HG02763 (cell line): ENCODE measurements around the gene SMYD3.

Experiments used
- ATAC-seq: cut with Tn5 transposase; IDR thresholded peaks from one replicate; pipeline ENCODE4 v1.9.1; 2021; ENCODE audit warnings: mild to moderate bottlenecking, moderate library complexity; ENCODE audit not compliant: unreplicated experiment

Gene SMYD3

DNA sequence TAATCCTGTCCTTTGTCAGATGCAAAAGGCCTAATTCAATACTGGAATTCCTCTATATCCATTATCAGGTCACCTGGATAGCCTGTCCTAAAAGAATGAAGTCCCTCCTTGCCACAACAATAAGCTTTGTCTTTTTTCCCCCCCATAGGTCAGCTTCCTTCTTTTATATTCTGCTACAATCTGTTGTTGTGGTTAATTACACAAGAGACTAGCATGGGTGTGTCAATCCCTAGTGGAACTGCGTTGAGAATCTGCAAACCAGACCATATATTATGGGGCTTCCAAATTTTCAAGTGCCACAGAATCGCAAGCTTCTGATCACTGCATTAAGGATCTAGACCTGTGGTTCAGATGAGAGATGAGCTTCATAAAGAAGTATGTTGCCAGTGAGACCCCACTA, 349.6 kb downstream of the SMYD3 start:
- no peak for ATAC-seq

DNA sequence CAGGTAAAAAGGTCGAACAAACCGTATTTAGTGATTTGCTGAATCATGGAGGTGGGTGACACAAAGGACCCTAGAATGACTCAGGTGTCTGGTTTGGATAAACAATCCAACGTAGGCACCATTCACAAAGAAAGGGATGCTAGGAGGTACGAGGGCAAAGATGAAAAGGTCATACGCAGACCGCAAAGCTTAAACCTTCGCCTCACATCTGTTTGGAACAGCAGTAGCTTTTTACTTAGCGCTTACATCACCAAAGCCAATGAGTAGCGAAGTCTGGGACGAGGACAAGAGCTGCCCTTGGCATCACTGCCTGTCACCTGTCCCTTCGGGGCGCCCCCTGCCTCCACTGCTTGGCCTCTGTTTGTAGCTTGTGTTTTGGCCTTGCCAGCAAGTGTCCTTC, 350.2 kb downstream of the SMYD3 start:
- no peak for ATAC-seq

DNA sequence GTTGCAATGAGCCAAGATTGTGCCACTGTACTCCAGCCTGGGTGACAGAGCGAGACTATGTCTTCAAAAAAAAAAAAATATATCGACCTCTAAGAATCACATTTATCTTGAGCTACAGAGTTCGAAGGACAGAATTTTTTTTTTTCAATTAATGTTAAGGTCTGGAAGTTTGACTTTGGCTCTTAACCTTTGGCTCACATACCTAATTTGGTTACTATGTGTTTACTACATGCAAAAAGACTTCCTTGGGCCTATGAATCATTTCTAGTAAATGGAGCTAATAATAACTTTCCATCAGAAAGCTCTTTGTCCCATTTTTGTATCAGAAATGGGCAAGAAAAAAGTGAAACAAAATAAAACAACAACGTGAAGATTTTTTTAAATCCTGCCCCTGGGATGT, 351.2 kb downstream of the SMYD3 start:
- no peak for ATAC-seq

DNA sequence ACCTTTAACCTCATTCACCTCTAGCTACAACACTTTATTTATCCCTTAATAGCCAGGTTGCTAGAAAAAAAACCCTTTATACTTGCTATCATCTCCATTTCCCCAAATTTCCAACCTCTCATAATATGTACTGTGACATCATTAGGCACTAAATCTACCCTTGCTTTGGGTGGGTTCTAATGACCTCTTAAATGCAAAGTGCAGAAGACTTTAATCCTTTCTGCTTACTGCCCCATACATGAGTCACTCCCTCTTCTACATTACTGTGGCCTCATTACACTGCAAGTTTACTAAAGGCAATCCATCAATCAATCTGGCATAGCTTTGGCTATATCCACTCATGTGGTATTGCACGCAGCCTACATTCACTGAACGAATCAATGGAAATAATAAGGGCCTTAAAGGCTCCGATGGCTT, 353.3 kb downstream of the SMYD3 start:
- no peak for ATAC-seq

DNA sequence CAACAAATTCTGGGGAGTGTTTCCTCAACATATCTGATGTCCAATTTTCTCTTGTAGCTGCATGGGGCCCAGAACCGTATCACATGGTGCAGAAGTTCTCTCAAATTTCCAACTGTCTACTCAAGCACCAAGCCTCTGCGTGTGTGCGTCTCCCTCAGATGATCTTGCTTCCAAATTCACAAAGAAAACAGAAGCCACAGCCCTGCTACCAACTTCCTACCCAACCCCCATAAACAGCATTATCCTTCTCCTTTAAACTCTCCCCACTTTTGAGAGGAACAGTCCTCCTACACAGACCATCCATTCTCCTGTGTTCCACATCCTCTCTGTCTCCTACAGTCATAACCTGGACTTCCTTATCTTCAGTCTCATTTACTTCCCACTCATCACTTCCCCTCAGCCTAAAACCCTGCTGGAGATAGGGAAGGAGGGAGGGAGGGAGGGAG, 354.1 kb downstream of the SMYD3 start:
- no peak for ATAC-seq

DNA sequence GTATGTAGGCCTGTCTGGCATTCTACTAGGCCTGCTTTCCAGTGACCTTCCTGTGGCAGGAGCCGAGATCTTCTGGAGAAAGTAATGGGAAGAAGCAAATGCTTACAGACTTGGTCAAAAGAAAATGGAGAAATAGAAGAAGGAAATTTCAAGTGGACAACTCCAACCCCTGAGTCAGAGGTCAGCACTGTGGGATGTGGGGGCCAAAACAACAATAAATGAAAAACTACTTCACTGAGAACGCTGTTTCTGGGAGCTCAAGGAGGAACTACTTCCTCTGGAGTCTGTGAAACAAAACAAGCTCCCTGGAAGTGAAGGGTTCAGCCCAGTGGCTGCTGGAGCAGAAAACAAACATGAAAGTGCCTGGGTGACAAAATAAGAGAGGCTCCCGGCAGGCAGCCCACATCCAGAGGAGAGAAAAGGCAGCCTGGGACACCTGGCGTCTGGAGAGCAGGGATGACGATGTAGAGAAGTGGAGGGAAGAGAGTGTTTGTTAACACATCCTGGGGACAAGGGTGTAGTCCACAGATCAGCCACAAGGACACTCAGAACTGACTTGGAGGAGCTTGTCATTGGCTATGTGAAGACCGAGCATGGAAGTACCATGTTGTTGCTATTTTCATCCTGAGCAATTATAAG, 355.2 kb downstream of the SMYD3 start:
- ATAC-seq, result no peak

DNA sequence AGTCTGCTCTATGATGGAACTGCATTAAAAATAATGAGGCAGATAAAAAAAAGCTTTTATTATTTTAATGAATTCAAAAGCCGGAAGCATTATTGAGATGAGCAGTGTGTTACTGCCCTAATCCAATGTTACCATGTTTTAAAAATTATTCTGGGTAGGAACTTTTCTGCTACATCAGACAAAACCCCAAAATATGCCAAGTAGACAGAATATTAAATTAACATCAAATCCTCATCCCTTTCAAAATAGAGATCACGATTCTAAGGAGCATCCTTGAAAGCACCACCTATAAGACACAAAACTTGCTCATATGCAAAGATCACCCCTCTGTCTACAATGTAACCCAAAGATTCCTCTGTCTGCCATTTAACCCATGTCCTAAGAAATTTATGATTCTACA, 357.5 kb downstream of the SMYD3 start:
- ATAC-seq, result no peak

DNA sequence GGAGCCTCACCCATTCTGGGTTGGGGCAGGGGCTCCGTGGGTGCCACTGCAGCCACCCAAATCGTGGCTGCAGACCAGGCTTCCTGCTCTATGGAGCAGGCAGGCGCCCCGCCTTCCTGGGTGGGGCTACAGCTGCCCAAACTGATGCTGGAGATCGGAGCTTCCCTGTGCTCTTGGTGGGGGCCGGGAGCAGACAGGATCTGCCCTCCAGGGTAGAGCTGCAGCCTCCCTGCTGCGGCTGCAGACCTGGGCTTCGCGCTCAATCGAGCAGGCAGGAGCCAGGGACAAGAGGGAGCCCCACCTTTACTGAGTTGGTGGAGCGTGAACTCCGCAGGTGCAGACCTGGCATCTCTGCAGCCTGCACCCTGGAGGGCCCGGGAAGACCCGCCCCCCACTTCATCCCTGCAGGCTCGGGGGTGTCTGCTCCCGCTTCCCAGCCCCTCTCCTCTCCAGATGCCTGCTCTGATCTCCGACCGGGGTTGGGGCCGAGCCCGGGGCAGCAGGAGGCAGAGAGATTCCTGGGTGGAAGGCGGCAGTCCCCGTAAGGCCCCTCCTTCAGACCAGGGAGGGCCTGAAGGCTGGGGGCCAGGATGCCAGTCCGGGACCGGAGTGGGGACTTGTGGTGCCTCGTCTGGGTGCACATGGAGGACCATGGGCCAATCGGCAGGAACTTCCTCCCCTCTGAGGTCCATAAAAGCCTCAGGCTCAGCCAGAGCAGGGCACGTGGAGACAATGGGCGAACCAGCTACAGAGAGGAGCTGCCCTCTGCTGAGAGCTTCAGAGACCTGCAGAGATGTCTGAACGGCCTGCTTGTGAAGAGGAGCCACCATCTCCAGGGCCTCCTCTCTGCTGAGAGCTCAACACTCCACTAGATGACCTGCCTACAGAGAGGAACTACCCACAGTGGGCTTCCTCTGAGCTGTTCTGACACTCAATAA, 359.3 kb downstream of the SMYD3 start:
- no peak for ATAC-seq

DNA sequence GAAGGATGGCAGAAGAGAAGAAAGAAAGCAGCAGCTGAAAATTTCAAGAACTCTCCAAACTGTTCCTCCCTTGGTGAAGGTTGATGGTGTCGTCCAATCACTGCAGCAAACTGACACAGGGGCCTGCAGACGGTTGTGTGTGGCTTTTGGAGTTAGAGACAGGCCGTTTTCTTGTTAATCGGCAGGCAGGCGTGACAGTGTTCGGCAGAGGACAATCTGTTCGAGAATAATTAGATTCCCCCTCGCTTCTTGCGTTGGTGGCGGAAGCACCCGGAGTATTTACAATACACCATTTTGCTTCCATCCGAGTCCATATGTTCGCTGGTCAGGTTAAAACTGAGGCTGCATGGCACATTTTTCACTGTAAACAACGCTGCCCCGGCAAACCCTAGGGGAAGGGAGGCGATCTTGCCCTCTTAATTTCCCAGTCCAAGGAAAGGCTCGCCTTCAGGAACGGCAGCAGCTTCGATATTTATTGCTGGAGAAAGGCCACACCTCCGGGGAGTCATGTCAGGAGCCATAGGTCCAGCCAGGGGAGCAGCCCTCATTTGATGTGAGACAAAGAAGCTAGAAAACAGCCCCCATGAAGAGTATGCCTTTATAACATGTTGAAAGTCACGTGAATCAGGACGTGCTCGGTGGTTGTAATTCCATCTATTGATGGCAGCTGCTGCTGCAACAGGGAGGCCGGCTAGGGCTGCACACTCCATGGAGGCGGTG, 360.1 kb downstream of the SMYD3 start:
- no peak for ATAC-seq

DNA sequence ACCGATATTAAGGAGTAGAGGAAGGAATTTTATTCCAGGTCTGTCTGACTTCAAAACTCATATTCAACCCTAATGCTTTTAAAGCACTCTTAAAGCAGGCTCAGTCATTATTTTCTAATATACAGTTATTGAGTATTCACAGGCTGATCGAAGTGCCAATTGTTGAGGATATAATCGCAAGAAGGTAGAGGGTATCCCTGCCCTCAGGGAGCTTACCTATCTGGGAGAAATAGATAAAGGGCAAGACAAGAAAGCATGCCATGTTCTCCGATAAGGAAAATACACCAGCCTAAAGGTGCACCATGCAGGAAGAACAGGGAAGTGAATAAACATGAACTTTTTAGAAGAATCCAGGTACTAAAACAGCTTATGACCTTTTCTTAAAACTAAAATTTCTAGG, 361.2 kb downstream of the SMYD3 start:
- no peak for ATAC-seq

DNA sequence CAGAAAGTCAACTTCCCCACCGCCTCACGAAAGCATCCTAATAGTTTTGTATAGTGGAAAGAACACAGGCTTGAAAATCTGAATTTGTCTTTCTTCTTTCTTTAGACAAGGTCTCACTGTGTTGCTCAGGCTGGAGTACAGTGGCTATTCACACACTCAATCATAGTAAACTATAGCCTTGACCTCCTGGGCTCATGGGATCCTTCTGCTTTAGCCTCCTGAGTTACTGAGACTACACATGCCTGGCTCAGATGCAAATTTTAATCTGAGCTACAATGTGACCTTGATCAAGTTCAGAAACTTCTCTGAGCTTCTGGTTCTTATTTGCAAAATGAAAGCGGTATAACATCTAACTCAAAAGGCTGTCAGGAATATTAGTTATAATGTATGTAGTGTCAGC, 362.1 kb downstream of the SMYD3 start:
- ATAC-seq, result no peak

DNA sequence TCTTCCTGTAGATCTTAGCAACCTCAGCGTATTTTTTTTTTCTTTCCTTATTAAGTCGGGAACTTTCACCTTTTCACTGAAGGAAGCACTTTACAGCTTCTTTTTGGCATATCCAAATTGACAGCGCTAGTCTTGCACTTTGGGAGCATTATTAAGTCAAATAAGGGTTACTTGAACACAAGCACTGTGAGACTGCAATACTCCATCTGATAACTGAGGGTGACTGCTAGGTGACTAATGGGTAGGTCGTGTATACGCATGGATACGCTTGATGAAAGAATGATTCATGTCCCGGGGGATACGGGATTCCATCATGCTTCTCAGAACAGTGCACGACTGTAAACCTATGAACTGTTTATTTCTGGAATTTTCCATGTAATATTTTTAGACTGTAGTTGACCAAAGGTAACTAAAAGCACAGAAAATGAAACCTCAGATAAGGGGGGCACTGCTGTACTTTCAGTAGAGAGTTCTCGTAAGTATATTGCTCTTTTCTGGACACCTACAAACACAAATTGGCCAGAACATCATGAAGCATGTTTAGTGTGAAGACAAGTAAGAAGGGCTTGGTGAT, 364.7 kb downstream of the SMYD3 start:
- ATAC-seq, result no peak

DNA sequence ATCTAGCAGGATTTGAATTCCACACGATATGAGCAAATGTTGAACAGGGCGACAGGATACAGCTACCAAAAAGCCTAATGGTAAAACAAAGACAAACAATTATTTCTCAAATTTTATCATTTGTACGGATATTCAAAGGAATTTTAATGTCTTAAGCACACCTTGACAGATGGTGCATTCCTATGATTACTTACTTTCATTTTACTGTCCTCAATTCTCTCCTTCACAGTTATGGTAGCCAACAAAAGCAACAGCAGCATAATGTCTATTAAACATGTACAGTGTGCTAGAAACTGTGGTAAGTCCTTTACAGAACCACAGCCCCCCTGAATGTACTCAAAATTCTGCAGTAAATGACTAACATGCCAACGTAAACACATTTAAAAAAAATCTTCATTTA, 365.8 kb downstream of the SMYD3 start:
- ATAC-seq, result no peak

DNA sequence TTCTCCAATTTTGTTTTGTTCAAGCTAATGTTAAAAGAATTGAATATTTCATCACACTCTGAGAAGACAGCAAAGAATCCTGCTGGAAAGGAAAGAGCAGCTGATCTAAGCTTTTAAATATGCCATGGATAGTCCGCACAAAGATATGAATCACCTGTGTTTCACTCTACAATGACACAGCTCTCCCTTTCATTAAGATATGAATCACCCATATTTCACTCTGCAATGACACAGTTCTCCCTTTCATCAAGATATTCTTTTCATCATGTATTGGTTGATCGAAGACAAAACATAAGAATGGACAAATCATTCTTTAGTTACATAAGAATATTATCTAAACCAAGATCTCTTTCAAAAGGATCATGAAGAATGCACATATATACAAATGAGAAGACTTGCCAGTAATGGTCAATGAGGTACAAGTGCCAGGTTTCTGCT, 367.3 kb downstream of the SMYD3 start:
- ATAC-seq, result no peak

DNA sequence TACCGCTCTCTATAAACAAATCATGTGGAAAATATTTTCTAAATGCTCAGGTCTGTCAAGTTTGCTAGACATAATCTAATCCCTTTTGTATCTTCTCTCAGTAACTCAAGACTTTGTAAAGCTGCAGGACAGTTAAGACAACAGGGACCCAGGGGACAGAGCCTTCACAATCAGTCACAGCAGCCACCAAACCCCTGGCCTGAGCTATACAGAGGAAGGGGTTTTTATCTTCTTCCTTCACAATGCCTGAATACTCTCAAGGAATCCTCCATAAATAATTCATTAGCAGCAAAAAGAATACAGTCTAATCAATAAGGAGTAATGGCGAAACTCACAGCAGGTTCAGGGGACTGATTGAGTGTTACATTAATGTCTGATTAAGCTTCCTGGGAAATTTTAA, 368.3 kb downstream of the SMYD3 start:
- no peak for ATAC-seq

DNA sequence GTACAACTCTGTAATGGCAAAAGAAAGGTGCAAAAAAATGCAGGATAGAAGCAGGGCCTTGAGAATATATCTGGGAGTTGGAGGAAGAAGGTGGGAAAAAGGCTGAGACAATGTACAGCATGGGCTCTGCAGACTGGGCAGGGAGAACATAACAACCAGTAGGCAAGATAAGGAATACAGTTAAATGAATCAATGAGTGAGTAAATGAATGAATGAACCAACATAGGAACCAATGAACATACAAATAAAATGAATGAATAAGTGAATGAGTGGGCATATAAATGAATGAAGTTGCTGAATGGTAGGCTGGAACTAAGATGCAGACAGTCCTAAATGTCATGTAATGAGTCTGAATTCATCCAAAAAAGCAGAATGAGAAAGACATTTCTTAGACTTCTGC, 370.6 kb downstream of the SMYD3 start:
- no peak for ATAC-seq

DNA sequence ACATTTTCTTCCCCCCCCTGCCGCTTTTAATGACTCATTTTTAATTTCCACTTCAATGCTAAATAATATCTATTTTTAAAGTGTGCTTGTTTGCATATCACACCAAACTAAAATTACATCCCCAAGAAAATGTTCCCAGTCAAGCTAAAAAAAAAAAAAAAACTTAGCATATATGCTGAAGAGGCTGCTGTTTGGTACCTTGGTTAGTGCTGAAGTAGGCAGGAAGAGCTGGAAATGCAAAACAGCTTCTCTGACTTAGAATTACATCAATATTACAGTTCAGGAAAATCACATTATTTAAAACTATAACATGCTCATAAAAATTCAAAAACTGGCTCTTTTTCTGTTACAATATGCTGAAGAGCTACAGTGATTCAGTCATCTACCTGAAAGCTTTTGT, 372.3 kb downstream of the SMYD3 start:
- ATAC-seq, result no peak

DNA sequence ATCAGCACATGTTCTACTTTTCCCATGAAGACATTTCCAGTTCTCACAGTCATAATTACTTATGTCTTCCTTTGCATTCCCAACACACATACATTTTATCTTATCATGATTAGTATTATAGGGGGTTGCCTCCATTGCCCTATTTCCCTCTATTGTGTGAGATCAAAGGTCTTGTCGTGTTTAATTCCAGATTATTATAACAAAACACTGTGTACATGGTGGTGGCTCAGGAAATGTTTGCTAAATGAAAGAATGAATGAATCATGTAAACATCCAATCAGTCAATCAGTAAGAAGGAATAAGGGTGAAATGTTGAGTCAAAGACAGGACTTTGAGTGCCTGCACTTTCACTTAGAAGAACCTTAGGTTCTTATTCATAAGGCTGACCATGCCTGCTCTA, 376.0 kb downstream of the SMYD3 start:
- no peak for ATAC-seq

DNA sequence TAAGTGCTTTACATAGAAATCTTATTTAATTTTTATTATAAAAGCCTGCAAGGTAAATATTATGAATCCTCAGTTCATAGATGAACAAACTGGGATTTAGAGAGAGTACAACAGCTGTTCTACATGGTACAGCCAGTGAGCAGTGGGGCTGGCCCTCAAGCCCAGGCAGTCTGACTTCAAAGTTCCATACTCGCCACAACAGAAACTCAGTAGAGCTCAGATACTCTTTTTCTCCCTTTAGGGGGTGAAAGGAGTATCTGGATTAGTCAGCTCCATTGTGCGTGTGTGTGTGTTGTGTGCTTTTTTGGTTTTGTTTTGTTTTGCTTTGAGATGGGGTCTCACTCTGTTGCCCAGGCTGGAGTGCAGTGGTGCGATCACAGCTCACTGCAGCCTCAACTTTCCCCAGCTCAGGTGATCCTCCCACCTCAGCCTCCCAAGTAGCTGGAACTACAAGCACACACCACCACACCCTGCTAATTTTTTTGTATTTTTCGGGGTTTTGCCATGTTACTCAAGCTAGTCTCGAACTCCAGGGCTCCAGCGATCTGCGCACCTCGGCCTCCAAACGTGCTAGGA, 378.5 kb downstream of the SMYD3 start:
- no peak for ATAC-seq

DNA sequence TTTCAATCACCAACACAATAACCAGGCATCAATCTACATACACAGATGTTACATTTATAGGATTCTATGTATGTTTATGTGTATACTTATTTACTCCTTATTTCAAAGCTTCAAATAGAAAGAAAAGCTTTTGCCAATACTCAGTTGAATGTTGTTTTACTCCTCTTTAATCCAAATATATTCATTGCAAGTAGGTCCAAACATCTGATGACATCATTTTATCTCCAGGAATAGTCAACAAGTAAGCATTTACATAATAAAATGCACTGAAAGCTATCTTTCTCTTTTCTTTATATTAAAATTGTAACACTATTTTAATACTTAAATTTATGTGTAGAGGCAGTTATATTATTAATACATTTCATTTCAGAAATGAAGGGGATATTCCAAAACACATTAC, 380.5 kb downstream of the SMYD3 start:
- ATAC-seq, result no peak

DNA sequence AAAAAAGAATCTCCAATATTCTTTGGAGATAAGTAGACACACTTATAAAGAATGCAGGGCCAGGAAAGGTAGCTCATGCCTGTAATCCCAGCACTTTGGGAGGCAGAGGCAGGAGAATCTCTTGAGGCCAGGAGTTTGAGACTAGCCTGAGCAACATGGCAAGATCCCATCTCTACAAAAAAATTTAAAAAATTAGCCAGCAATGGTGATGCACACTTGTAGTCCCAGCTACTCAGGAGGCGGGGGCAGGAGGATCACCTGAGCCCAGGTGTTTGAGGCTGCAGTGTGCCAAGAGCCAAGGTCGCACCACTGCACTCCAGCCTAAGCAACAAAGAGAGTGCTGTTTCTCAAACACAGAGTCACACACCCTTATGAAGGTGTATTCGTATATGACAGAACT, 385.0 kb downstream of the SMYD3 start:
- ATAC-seq, result no peak
